HepG2 (cell line): ENCODE measurements around the gene LOC128125822.

Source experiments
- ATAD3A ChIP-seq: sonication (generic); formaldehyde crosslinking; IDR thresholded peaks from 2 replicates; pipeline ENCODE4 v1.4.0; 2020; ENCODE audit warnings: missing genetic modification reagents
- CTCF ChIP-seq: sonication (generic); formaldehyde crosslinking; IDR thresholded peaks from 2 replicates; pipeline ENCODE4 v1.5.0; 2020; ENCODE audit warnings: mild to moderate bottlenecking, missing genetic modification reagents, moderate library complexity
- ELF3 ChIP-seq: IDR thresholded peaks from 2 replicates; pipeline ENCODE4 v1.6.1; 2016; ENCODE audit warnings: missing genetic modification reagents, missing compliant biosample characterization
- GRHL1 ChIP-seq: sonication (generic); formaldehyde crosslinking; conservative IDR thresholded peaks from 2 replicates; pipeline ENCODE4 v1.8.0; 2022; ENCODE audit warnings: missing genetic modification reagents
- ISL2 ChIP-seq: sonication (generic); formaldehyde crosslinking; IDR thresholded peaks from 2 replicates; pipeline ENCODE4 v1.5.0; 2020; ENCODE audit warnings: missing genetic modification reagents
- MNT ChIP-seq: fragments of 450-650 bp; IDR thresholded peaks from 2 replicates; pipeline ENCODE4 v1.6.1; 2016
- NCOA1 ChIP-seq: sonication (generic); formaldehyde crosslinking; IDR thresholded peaks from 2 replicates; pipeline ENCODE4 v1.9.0; 2021; ENCODE audit warnings: missing genetic modification reagents
- NR3C1 ChIP-seq: sonication (generic); formaldehyde crosslinking; IDR thresholded peaks from 2 replicates; pipeline ENCODE4 v1.4.0; 2020; ENCODE audit warnings: missing genetic modification reagents
- STAG1 ChIP-seq: sonication (generic); formaldehyde crosslinking; IDR thresholded peaks from 2 replicates; pipeline ENCODE4 v1.4.0; 2020; ENCODE audit warnings: missing genetic modification reagents
- TEAD2 ChIP-seq: sonication (generic); formaldehyde crosslinking; IDR thresholded peaks from 2 replicates; pipeline ENCODE4 v1.9.0; 2021; ENCODE audit warnings: missing genetic modification reagents
- ZBTB14 ChIP-seq: sonication (generic); formaldehyde crosslinking; IDR thresholded peaks from 2 replicates; pipeline ENCODE4 v1.4.0; 2020; ENCODE audit warnings: missing genetic modification reagents
- ZNF225 ChIP-seq: sonication (generic); formaldehyde crosslinking; IDR thresholded peaks from 2 replicates; pipeline ENCODE4 v1.4.0; 2020; ENCODE audit warnings: mild to moderate bottlenecking, missing genetic modification reagents
- ZNF234 ChIP-seq: sonication (generic); formaldehyde crosslinking; conservative IDR thresholded peaks from 2 replicates; pipeline ENCODE4 v1.5.1; 2020; ENCODE audit warnings: mild to moderate bottlenecking, missing genetic modification reagents
- ZNF318 ChIP-seq: sonication (generic); formaldehyde crosslinking; IDR thresholded peaks from 2 replicates; pipeline ENCODE4 v1.4.0; 2020; ENCODE audit warnings: mild to moderate bottlenecking, missing genetic modification reagents
- ZNF570 ChIP-seq: sonication (generic); formaldehyde crosslinking; IDR thresholded peaks from 2 replicates; pipeline ENCODE4 v1.4.0; 2020; ENCODE audit warnings: mild to moderate bottlenecking, missing genetic modification reagents, borderline replicate concordance
- ZNF629 ChIP-seq: sonication (generic); formaldehyde crosslinking; conservative IDR thresholded peaks from 2 replicates; pipeline ENCODE4 v1.5.0; 2020; ENCODE audit warnings: missing genetic modification reagents
- ZNF678 ChIP-seq: sonication (generic); formaldehyde crosslinking; IDR thresholded peaks from 2 replicates; pipeline ENCODE4 v1.4.0; 2020; ENCODE audit warnings: mild to moderate bottlenecking, missing genetic modification reagents

Gene LOC128125822

GRCh38 chr6:63589952-63590411 lies 17.7 kb downstream of the LOC128125822 start (continued):
- TF ChIP-seq ZNF318: no peak
- TF ChIP-seq ATAD3A (CRISPR knock-in tag): no peak
- TF ChIP-seq ZNF678 (CRISPR knock-in tag): no peak
- 0 out of 2 replicates have a peak, but pooled peaks have one; percentile 30 for TF ChIP-seq NCOA1 (CRISPR knock-in tag)
- TF ChIP-seq ELF3 (CRISPR knock-in tag): peak; percentile 70
- TF ChIP-seq ZNF629: no peak
- no peak for TF ChIP-seq ZNF234 (CRISPR knock-in tag)
- TF ChIP-seq NR3C1 (CRISPR knock-in tag): no peak
- TF ChIP-seq ZBTB14 (CRISPR knock-in tag): no peak
- TF ChIP-seq ISL2 (CRISPR knock-in tag): peak; percentile 51; the same call in 1 of the 2 replicates
- no peak for TF ChIP-seq ZNF225 (CRISPR knock-in tag)
- TF ChIP-seq CTCF (CRISPR knock-in tag): no peak
- TF ChIP-seq MNT: no peak
- no peak for TF ChIP-seq GRHL1 (CRISPR knock-in tag)
- TF ChIP-seq ZNF570 (CRISPR knock-in tag): no peak
- peak; percentile 18; the same call in 1 of the 2 replicates for TF ChIP-seq STAG1 (CRISPR knock-in tag)
- no peak for TF ChIP-seq TEAD2
